Endothelial cell of umbilical vein (primary cell): Measurements from ENCODE around the gene FILIP1. TPM values are rescaled to one million over a fixed set of nuclear protein-coding genes. Genes with fewer than 3 reads are reported as not detected.
A peak's percentile ranks its signal among the peaks of the same experiment; 100 is the strongest.

Experiments
- BruUV-seq: library from RNA; stranded (reverse); fragments of 400-500 nt; replicated peaks from 2 replicates; lab custom pipeline; 2021; lab: Mats Ljungman, UMichigan
- CTCF ChIA-PET: fragments of 300-600, 350-600 bp; sonication (Branson Sonifier 250); formaldehyde crosslinking; loops from one replicate; lab custom pipeline; 2021; ENCODE audit warnings: antibody characterized with exemption, inconsistent platforms; lab: Charles Lee
- POLR2A ChIA-PET: fragments of 300-600, 350-600 bp; sonication (Branson Sonifier 250); formaldehyde crosslinking; loops from one replicate; lab custom pipeline; 2021; ENCODE audit warnings: antibody characterized with exemption, inconsistent platforms; lab: Charles Lee
- DNase-seq: peaks from one replicate; pipeline ENCODE4 v3.0.0-alpha.2; 2011; ENCODE audit warnings: low read depth, low spot score
- FAIRE-seq: peaks from 2 replicates; lab custom pipeline; 2011; peaks lifted over from hg19 to GRCh38; lab: Jason Lieb, UNC
- H2AFZ ChIP-seq: 2 replicates; pipeline ENCODE4 v1.6.0; 2012; ENCODE audit warnings: low read depth, low read length, control low read depth, inconsistent platforms
- H3K27ac ChIP-seq: 2 replicates; pipeline ENCODE4 v1.5.1; 2011; ENCODE audit warnings: low read depth, mild to moderate bottlenecking, control low read depth, low read length, moderate library complexity; ENCODE audit not compliant: insufficient read depth
- H3K27me3 ChIP-seq, 2 experiments: 2 replicates each; pipeline versions ENCODE4 v1.6.0 to v1.6.1; 2011; ENCODE audit warnings: low read length in 2 of 2, mixed read lengths in 1 of 2; ENCODE audit not compliant: control insufficient read depth in 2 of 2, insufficient read depth in 2 of 2
- H3K36me3 ChIP-seq, 2 experiments: 2 replicates in 1 of 2; 3 replicates in 1 of 2; pipeline ENCODE4 v1.5.1; 2011; ENCODE audit warnings: low read length in 2 of 2, mild to moderate bottlenecking in 1 of 2, moderate library complexity in 1 of 2; ENCODE audit not compliant: control insufficient read depth in 2 of 2, insufficient read depth in 2 of 2; ENCODE audit errors: extremely low read depth in 1 of 2
- H3K4me1 ChIP-seq: 3 replicates; pipeline ENCODE4 v1.5.1; 2011; ENCODE audit warnings: mild to moderate bottlenecking, low read length; ENCODE audit not compliant: control insufficient read depth, insufficient read depth; ENCODE audit errors: extremely low read depth
- H3K4me2 ChIP-seq: 2 replicates; pipeline ENCODE4 v1.6.1; 2011; ENCODE audit warnings: low read length, control low read depth, mixed read lengths; ENCODE audit not compliant: insufficient read depth
- H3K4me3 ChIP-seq, 3 experiments: fragments of 200-600 bp in 1 of 3; sonication (generic), shearing (Covaris generic) in 1 of 3; replicated peaks in 1 of 3; 2 replicates each; pipeline ENCODE4 v1.5.1; 2011 to 2016; ENCODE audit warnings: control low read depth in 3 of 3, low read length in 3 of 3, mild to moderate bottlenecking in 2 of 3, inconsistent platforms in 1 of 3, low read depth in 1 of 3, moderate library complexity in 1 of 3; ENCODE audit not compliant: insufficient read depth in 1 of 3
- H3K79me2 ChIP-seq: 2 replicates; pipeline ENCODE4 v1.6.0; 2012; ENCODE audit warnings: low read length, inconsistent platforms; ENCODE audit not compliant: control insufficient read depth, insufficient read depth
- H3K9ac ChIP-seq: replicated peaks from 2 replicates; pipeline ENCODE3; 2011; ENCODE audit warnings: low read length, control low read depth; ENCODE audit not compliant: insufficient read depth; ENCODE audit errors: extremely low read depth
- H3K9me1 ChIP-seq: replicated peaks from 3 replicates; pipeline ENCODE4 v1.6.0; 2011; ENCODE audit warnings: mild to moderate bottlenecking, low read length; ENCODE audit not compliant: control insufficient read depth, insufficient read depth; ENCODE audit errors: extremely low read depth
- H3K9me3 ChIP-seq: replicated peaks from 2 replicates; pipeline ENCODE4 v1.5.1; 2012; ENCODE audit warnings: low read length, inconsistent platforms; ENCODE audit not compliant: control insufficient read depth, insufficient read depth
- H4K20me1 ChIP-seq: replicated peaks from 2 replicates; pipeline ENCODE3; 2011; ENCODE audit warnings: mild to moderate bottlenecking, low read length; ENCODE audit not compliant: control insufficient read depth, insufficient read depth; ENCODE audit errors: extremely low read depth
- EZH2 ChIP-seq: IDR thresholded peaks from 2 replicates; pipeline ENCODE4 v1.6.1; 2012; ENCODE audit warnings: borderline replicate concordance, low read depth, mild to moderate bottlenecking, moderate library complexity, low read length, inconsistent platforms; ENCODE audit not compliant: severe bottlenecking
- FOS ChIP-seq: IDR thresholded peaks from 2 replicates; pipeline ENCODE4 v1.6.1; 2011; ENCODE audit warnings: mild to moderate bottlenecking, low read length, moderate library complexity, borderline replicate concordance; ENCODE audit not compliant: insufficient read depth
- GATA2 ChIP-seq: IDR thresholded peaks from 2 replicates; pipeline ENCODE4 v1.7.0; 2011; ENCODE audit warnings: low read depth, mild to moderate bottlenecking, moderate library complexity, mixed read lengths, low read length; ENCODE audit not compliant: insufficient read length, insufficient read depth
- JUN ChIP-seq: IDR thresholded peaks from 2 replicates; pipeline ENCODE4 v1.6.1; 2011; ENCODE audit warnings: borderline replicate concordance, low read depth; ENCODE audit not compliant: insufficient read length, insufficient read depth
- MYC ChIP-seq: IDR thresholded peaks from one replicate; pipeline ENCODE4 v1.6.1; 2011; ENCODE audit warnings: mild to moderate bottlenecking, low read depth, low read length
- POLR2A ChIP-seq: IDR thresholded peaks from 2 replicates; pipeline ENCODE4 v1.6.1; 2012; ENCODE audit warnings: low read depth, mild to moderate bottlenecking, control low read depth, low read length
- POLR2AphosphoS5 ChIP-seq: IDR thresholded peaks from 2 replicates; pipeline ENCODE4 v1.6.1; 2012; ENCODE audit warnings: low read depth, mild to moderate bottlenecking, control low read depth, low read length, moderate library complexity; ENCODE audit not compliant: insufficient read depth
- dilution Hi-C: fragments of 300-500 bp; cut with MboI; formaldehyde crosslinking; loops from one replicate; pipeline ENCODE4 v1.15.0; 2019; ENCODE audit warnings: low sequenced_read_pairs; ENCODE audit not compliant: extremely low pct_ligation_motif_present
- intact Hi-C: fragments of 100-400 bp; cut with micrococcal nuclease; formaldehyde crosslinking; loops from one replicate; pipeline ENCODE4 v1.10.0; 2022
- polyA plus RNA-seq, 4 experiments: library from polyadenylated mRNA; depleted of rRNA in 3 of 4; stranded (reverse) in 3 of 4; unstranded in 1 of 4; fragments of >200 nt; gene quantifications; 2 replicates each; pipeline versions ENCODE4 v1.2.1 to v1.2.3, GENCODE V29; 2011 to 2012; ENCODE audit warnings: missing spikeins in 1 of 4
- total RNA-seq: library from RNA; stranded (reverse); gene quantifications from 2 replicates; pipeline ENCODE4 v1.2.3, GENCODE V29; 2021
- TF ChIP-seq, protein P1 (sequence below): IDR thresholded peaks from 2 replicates; pipeline ENCODE4 v1.6.1; 2011; ENCODE audit not compliant: insufficient read depth, insufficient read length
- TF ChIP-seq, protein P2 (sequence below), 2 donors: IDR thresholded peaks; 1 replicate in 1 of 2; 2 replicates in 1 of 2; pipeline ENCODE4 v1.5.1; 2011; ENCODE audit warnings: low read length in 2 of 2, mild to moderate bottlenecking in 2 of 2, moderate library complexity in 2 of 2, control low read depth in 1 of 2, inconsistent platforms in 1 of 2, low read depth in 1 of 2; ENCODE audit not compliant: insufficient read depth in 1 of 2; ENCODE audit errors: extremely low read depth in 1 of 2

The FILIP1 gene
- total and polyA plus RNA-seq, 2 donors (not counting 3 experiments of a cell fraction or from before 2014, with no cell fraction given) = 2.8 to 13.7 TPM

DNA sequence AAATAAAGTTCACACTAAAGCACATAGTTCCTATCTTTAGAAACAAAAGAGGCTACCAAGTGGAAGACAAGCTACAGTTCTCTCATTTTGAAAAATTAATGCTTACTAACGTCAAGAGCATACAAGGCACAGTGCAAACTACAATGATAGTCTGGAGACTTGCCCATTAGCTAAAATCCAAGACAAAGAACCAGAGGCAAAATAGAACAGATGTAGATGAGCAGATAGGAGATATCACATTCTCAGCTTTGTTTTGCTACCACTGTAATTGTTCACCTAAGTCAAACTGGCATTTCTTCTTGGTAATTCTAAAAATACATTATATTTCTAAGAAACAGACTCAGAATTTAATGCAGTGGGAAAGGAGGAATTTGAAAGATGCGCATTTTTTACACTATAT is 214.2 kb downstream of the FILIP1 start:
- FAIRE-seq = peak; percentile 60
- ChIA-PET POLR2A (interaction anchor here (0.7 kb wide), 1 partner anchor 9 kb away, joined by 3 read pairs; no protein-coding TSS in a partner anchor), CTCF (interaction anchor here (0.7 to 9.8 kb wide), 7 partner anchors 12 to 249 kb away, joined by 3 to 95 read pairs (median 5); no protein-coding TSS in a partner anchor)
- Histone ChIP-seq H3K9me1 (no peaks in the 10 kb centered on the region), H3K4me3 (peak overlapping the region in 1 of 3 experiments; percentile 5), H3K79me2 (peaks cover 98% of the 10 kb centered on the region), H3K9ac (no peak overlapping the region), H3K9me3 (no peaks in the 10 kb centered on the region), H3K4me2 (peak overlapping the region; percentile 32), H3K27ac (no peak overlapping the region), H4K20me1 (peaks cover 2% of the 10 kb centered on the region), H2AFZ (no peak overlapping the region), H3K36me3 (no peaks in the 10 kb centered on the region), H3K4me1 (peaks cover 54% of the 10 kb centered on the region), H3K27me3 (no peaks in the 10 kb centered on the region)
- peak; percentile 84 for DNase-seq
- TF ChIP-seq GATA2 (no peak), FOS (no peak), POLR2AphosphoS5 (no peak), EZH2 (no peak), JUN (no peak), POLR2A (no peak), MYC (no peak)
- TF ChIP-seq, protein P1, sequence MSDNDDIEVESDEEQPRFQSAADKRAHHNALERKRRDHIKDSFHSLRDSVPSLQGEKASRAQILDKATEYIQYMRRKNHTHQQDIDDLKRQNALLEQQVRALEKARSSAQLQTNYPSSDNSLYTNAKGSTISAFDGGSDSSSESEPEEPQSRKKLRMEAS = no peak
- TF ChIP-seq, protein P2, sequence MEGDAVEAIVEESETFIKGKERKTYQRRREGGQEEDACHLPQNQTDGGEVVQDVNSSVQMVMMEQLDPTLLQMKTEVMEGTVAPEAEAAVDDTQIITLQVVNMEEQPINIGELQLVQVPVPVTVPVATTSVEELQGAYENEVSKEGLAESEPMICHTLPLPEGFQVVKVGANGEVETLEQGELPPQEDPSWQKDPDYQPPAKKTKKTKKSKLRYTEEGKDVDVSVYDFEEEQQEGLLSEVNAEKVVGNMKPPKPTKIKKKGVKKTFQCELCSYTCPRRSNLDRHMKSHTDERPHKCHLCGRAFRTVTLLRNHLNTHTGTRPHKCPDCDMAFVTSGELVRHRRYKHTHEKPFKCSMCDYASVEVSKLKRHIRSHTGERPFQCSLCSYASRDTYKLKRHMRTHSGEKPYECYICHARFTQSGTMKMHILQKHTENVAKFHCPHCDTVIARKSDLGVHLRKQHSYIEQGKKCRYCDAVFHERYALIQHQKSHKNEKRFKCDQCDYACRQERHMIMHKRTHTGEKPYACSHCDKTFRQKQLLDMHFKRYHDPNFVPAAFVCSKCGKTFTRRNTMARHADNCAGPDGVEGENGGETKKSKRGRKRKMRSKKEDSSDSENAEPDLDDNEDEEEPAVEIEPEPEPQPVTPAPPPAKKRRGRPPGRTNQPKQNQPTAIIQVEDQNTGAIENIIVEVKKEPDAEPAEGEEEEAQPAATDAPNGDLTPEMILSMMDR (IDR thresholded peaks at IDR 0.05; ENCODE audit: extremely low read depth in 1 of 2, insufficient read depth in 1 of 2, low read depth in 1 of 2, low read length in 2 of 2) = no peak
- dilution Hi-C loops = no loop called here
- intact Hi-C loops = no loop called here
- BruUV-seq = no TSS peak
